Smooth muscle cell (in vitro differentiated cells): Measurements from ENCODE around the gene GAB2. TPM values are rescaled to one million over a fixed set of nuclear protein-coding genes. Genes with fewer than 3 reads are reported as not detected.

Experiments used
- DNase-seq: peaks from one replicate; lab custom pipeline; 2025; ENCODE audit not compliant: unreplicated experiment; lab: John Stamatoyannopoulos, UW
- H2AFZ ChIP-seq: fragments of 200-600 bp; sonication (generic); 2 replicates; pipeline ENCODE4 v1.6.0; 2016; ENCODE audit warnings: antibody characterized with exemption, low read depth, mild to moderate bottlenecking
- H3F3A ChIP-seq: fragments of 200-600 bp; sonication (generic); 2 replicates; pipeline ENCODE4 v1.6.0; 2017; ENCODE audit warnings: antibody characterized with exemption, low read depth
- H3K27ac ChIP-seq: fragments of 200-600 bp; sonication (generic); 2 replicates; pipeline ENCODE4 v1.5.1; 2016; ENCODE audit warnings: low read depth, mild to moderate bottlenecking
- H3K27me3 ChIP-seq: fragments of 200-600 bp; sonication (generic); 2 replicates; pipeline ENCODE4 v1.6.1; 2016; ENCODE audit warnings: low read depth, mild to moderate bottlenecking
- H3K36me3 ChIP-seq: fragments of 200-600 bp; sonication (generic); 2 replicates; pipeline ENCODE4 v1.5.1; 2016; ENCODE audit warnings: low read depth
- H3K4me1 ChIP-seq: fragments of 200-600 bp; sonication (generic); 2 replicates; pipeline ENCODE4 v1.5.1; 2016; ENCODE audit warnings: low read depth
- H3K4me2 ChIP-seq: fragments of 200-600 bp; sonication (generic); 2 replicates; pipeline ENCODE4 v1.6.0; 2016; ENCODE audit warnings: mild to moderate bottlenecking
- H3K4me3 ChIP-seq: fragments of 200-600 bp; sonication (generic); 2 replicates; pipeline ENCODE4 v1.5.1; 2016; ENCODE audit warnings: mild to moderate bottlenecking
- H3K79me2 ChIP-seq: fragments of 200-600 bp; sonication (generic); 2 replicates; pipeline ENCODE4 v1.6.0; 2016; ENCODE audit warnings: low read depth, mild to moderate bottlenecking
- H3K9ac ChIP-seq: fragments of 200-600 bp; sonication (generic); 2 replicates; pipeline ENCODE4 v1.6.0; 2016; ENCODE audit warnings: low read depth
- H3K9me3 ChIP-seq: fragments of 200-600 bp; sonication (generic); replicated peaks from 2 replicates; pipeline ENCODE4 v1.5.1; 2016; ENCODE audit warnings: low read depth
- H4K20me1 ChIP-seq: fragments of 200-600 bp; sonication (generic); 2 replicates; pipeline ENCODE4 v1.6.0; 2016; ENCODE audit warnings: low read depth
- WGBS: methylation state at CpG from one replicate; pipeline ENCODE4 v1.1.7; 2016; ENCODE audit warnings: low lambda C conversion rate; 5-methylcytosine and 5-hydroxymethylcytosine counted together
- polyA plus RNA-seq: library from polyadenylated mRNA; unstranded; fragments of >200 nt; fragmentation: Nextera tagmentation; extraction: Ambion mirVana; gene quantifications from 2 replicates; pipeline ENCODE4 v1.2.1, GENCODE V29; 2016
- total RNA-seq: library from RNA; depleted of rRNA; stranded (reverse); fragments of >200 nt; gene quantifications from 2 replicates; pipeline ENCODE4 v1.2.3, GENCODE V29; 2014
- TF ChIP-seq, protein P1 (sequence below): fragments of 200-600 bp; sonication (generic); IDR thresholded peaks from 2 replicates; pipeline ENCODE4 v1.5.1; 2017; ENCODE audit warnings: borderline replicate concordance, mild to moderate bottlenecking, antibody characterized with exemption; ENCODE audit not compliant: insufficient read depth, poor library complexity, severe bottlenecking

Gene GAB2
- total and polyA plus RNA-seq, 2 experiments from 2014 or later = 4.2 to 9.7 TPM

DNA sequence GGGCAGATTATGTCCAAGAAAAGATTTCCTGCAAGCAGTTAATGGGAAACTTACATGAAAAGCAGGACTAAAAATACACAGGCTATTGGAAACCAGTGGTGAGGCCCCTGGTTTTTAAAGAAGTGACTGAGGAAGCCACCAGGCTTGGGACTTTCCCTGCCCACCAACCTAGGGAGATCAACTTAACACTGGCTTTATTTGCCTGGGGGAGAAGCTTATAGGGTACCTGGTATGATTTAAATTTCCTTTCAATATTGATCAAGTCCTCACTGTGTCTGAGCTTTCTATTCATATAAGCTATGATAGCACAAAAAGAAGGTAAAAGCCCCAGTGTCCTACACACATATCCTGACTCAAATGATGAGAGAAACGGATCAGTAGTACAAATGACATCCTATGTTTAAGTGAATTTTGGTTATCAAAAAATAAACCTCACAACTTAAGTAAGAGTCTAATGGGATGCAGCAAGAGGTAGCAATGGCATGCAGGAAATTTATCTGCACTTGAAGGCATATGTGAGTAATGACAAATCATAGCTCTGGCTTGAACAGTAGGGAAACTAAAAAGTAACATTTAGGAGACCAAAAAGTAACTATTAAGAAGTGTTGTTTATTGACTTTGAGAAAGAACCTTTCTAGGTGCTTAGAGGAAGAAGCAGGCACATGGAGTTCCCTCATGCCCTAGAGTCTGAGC, 85.3 kb downstream of the GAB2 start:
- peak overlapping the region; percentile 51 for H3K4me2 ChIP-seq
- H3K27ac ChIP-seq = peak overlapping the region; percentile 70
- 79% methylated on average over 1 of the region's 1 CpG for WGBS
- TF ChIP-seq, protein P1, sequence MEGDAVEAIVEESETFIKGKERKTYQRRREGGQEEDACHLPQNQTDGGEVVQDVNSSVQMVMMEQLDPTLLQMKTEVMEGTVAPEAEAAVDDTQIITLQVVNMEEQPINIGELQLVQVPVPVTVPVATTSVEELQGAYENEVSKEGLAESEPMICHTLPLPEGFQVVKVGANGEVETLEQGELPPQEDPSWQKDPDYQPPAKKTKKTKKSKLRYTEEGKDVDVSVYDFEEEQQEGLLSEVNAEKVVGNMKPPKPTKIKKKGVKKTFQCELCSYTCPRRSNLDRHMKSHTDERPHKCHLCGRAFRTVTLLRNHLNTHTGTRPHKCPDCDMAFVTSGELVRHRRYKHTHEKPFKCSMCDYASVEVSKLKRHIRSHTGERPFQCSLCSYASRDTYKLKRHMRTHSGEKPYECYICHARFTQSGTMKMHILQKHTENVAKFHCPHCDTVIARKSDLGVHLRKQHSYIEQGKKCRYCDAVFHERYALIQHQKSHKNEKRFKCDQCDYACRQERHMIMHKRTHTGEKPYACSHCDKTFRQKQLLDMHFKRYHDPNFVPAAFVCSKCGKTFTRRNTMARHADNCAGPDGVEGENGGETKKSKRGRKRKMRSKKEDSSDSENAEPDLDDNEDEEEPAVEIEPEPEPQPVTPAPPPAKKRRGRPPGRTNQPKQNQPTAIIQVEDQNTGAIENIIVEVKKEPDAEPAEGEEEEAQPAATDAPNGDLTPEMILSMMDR = no peak
- peaks cover 5% of the 10 kb centered on the region for H3K36me3 ChIP-seq
- H3K79me2 ChIP-seq = peaks cover 86% of the 10 kb centered on the region
- no peak overlapping the region for H2AFZ ChIP-seq
- no peaks in the 10 kb centered on the region for H3K9me3 ChIP-seq
- H3K27me3 ChIP-seq = no peaks in the 10 kb centered on the region
- H3K4me3 ChIP-seq = no peak overlapping the region
- H3K9ac ChIP-seq = no peak overlapping the region
- no peaks in the 10 kb centered on the region for H3F3A ChIP-seq
- no peak for DNase-seq
- H4K20me1 ChIP-seq = no peaks in the 10 kb centered on the region
- peaks cover 17% of the 10 kb centered on the region for H3K4me1 ChIP-seq

DNA sequence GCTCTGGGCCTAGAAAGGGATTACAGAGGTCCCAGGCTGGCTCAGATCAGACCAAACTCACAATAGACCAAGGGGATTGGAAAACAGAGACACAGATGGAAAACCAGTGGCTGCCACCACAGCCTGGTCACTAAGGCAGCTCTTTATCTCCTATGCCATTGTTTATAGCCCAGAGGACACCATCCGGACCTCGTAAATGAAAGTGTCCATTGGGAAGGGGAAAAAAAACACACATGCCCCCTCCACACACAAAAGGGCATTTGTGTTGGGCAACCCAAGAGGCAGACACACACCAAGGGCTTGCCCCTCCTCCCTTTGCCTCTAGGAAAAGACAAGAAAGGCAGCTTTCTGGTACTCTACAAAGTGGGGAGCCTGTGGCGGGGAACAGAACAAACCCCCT, 85.9 kb downstream of the GAB2 start:
- Histone ChIP-seq H4K20me1 (no peaks in the 10 kb centered on the region), H3K9ac (no peak overlapping the region), H3K27me3 (no peaks in the 10 kb centered on the region), H3K4me2 (peak overlapping the region; percentile 51), H3K9me3 (no peaks in the 10 kb centered on the region), H3K79me2 (peaks cover 87% of the 10 kb centered on the region), H3K4me1 (peaks cover 17% of the 10 kb centered on the region), H2AFZ (peak overlapping the region; percentile 35), H3K4me3 (no peak overlapping the region), H3K36me3 (peaks cover 5% of the 10 kb centered on the region), H3F3A (no peaks in the 10 kb centered on the region), H3K27ac (peak overlapping the region; percentile 70)
- WGBS = 28% methylated on average over 3 of the region's 3 CpGs
- TF ChIP-seq, protein P1 = no peak
- no peak for DNase-seq

DNA sequence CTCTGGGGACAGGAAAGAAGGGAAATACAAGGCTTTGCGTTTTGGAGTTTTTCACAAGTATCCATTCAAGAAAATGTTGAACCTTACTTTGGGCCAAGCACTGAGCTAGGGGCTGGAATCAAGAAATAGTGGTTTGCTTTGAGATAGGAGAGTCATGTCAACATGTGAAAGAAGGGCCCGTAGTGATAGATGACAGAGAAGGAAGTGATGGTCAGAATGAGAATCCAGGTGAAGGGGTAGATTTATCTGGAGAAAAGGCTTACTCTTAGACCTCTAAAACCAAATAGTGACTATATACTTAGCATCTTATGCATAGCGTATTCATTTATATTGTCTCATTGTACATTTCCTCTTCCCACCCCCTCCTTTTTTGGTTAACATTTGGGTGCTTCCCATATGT, 87.3 kb downstream of the GAB2 start:
- WGBS = 90% methylated on average over 3 of the region's 3 CpGs

More for the DNA sequence above, 87.3 kb downstream of the GAB2 start:
- H3K4me3 ChIP-seq = no peak overlapping the region
- H3K9me3 ChIP-seq = no peaks in the 10 kb centered on the region
- TF ChIP-seq, protein P1 = no peak
- no peak overlapping the region for H3K27ac ChIP-seq
- H4K20me1 ChIP-seq = peaks cover 4% of the 10 kb centered on the region
- no peaks in the 10 kb centered on the region for H3F3A ChIP-seq
- no peak for DNase-seq
- H3K4me2 ChIP-seq = no peak overlapping the region
- peaks cover 83% of the 10 kb centered on the region for H3K79me2 ChIP-seq
- no peak overlapping the region for H3K9ac ChIP-seq
- no peak overlapping the region for H2AFZ ChIP-seq
- no peaks in the 10 kb centered on the region for H3K27me3 ChIP-seq
- H3K36me3 ChIP-seq = peaks cover 3% of the 10 kb centered on the region
- H3K4me1 ChIP-seq = peaks cover 17% of the 10 kb centered on the region
